ENCODE measurements around the gene HAUS7.

The HAUS7 gene

DNA sequence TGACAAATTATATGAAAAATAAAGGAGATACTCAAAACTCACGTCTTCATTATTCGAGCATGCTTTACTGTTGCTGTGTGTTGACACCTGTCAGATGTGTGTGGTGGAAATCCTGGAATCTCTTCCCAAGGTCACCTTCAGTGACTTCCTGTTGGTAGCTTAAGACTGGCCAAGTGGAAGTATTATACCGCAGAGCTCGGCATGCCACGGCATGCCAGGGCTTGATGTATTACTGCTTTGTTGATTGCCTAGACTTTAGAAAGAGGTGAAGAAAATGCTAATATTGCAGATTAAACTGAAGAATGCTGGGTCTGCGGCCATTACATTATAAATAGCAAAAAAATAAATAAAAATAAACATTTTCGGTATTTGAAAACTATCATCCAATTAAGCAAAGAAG is 29.1 kb downstream of the HAUS7 start:
- DNase-seq (ENCODE audit: low read depth in 1 of 2, low spot score in 1 of 2), result no peak

DNA sequence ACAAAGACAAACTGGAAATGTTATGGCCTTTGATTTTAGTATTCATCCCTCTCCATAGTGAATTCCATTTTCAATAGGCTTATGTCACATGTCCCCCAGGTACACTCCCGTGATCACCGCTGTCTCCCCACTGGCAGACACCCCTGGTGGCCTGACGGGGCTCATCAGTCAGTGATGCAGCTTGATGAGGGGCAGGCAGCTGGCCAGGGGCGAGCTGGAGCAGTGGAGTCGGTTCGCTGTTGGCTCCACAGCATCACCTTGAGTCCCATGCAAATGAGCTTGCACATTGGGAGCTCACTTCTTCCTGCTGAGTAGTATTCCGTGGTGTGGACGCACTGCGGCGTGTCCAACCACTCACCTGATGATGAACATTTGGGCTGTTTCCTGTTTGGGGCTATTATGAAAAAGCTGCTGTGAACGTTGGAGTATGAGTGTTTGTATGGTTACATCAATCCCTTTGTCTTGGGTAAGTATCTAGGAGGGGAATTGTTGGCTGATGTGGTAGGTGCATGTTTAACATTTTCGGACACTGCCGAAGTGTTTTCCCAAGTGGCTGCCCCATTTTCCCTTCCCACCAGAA is 29.7 kb downstream of the HAUS7 start:
- DNase-seq (ENCODE audit: low read depth in 1 of 2, low spot score in 1 of 2), result no peak

DNA sequence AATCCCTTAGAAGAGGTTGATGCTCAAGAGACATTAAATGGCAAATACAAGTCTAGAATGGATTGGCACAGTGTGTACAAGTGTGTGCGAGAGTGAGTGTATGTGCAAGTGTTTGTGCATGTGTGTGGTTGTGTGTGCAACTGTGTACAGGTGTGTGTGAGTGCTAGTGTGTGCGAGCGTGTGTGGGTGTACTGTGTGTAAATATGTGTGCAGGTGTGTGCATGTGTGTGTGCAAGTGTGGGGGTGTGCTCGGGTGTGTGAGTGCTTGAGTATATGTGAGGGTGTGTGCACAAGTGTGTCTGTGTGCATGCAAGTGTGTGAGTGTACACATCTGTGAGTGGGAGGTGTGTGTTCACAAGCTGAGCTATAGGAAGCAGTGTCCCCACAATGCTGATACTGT is 30.4 kb downstream of the HAUS7 start:
- no peak for DNase-seq (ENCODE audit: low read depth in 1 of 2, low spot score in 1 of 2)

DNA sequence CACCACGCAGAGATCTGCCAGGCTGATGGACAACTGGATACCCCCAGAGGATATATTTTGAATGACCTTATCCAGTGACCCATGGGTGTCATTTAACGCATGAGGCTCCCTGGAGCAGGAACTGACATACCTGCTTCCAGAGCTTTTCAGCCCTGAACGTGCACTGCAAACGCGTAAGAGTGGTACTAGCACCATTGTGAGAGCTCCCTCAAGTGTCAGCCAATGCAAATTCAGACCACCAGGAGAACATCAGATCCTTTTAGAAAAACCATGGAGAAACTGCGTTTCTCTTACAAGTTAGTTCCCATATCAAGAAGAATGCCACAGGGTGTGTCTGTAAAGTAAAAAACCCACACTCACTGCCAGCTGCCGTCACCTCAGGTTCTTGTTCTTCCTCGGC is 31.8 kb downstream of the HAUS7 start:
- no peak for DNase-seq (ENCODE audit: low read depth in 1 of 2, low spot score in 1 of 2)

DNA sequence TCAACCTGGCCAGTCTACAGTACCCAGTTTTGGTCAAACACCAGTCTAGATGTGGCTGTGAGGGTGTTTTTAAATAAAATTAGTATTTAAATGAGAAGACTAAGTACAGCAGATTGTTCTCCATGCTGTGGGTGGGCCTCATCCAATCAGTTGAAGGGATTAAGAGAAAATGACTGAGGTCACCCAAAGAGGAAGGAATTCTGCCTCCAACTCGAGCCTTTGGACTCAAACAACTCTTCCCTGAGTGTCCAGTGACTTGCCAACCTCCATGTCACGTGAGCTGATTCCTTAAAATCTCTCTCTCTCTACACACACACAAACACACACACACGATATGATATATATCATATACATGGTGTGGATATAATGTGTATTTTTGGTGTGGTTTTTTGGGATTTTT is 34.5 kb downstream of the HAUS7 start:
- no peak for DNase-seq (ENCODE audit: low read depth in 1 of 2, low spot score in 1 of 2)

DNA sequence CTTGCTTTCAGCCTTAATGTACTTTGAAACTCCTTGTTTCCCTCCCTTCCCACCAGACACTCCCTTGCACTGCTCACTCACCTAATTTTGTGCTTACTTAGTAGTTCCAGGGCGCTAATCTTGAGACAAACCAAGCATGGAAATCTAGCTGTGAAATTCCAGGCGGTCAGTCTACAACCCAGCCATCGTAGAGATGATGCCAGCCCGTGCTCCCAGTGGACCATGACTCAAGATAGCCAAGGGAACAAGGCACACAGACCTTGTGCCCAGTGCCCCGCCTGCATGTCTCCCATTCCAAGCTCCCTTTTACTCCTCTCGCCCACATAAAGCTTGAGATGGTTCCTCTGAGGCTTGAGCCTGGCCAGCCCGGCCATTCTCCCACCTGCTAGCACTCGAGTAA is 35.6 kb downstream of the HAUS7 start:
- DNase-seq (ENCODE audit: low read depth in 1 of 2, low spot score in 1 of 2), result no peak

DNA sequence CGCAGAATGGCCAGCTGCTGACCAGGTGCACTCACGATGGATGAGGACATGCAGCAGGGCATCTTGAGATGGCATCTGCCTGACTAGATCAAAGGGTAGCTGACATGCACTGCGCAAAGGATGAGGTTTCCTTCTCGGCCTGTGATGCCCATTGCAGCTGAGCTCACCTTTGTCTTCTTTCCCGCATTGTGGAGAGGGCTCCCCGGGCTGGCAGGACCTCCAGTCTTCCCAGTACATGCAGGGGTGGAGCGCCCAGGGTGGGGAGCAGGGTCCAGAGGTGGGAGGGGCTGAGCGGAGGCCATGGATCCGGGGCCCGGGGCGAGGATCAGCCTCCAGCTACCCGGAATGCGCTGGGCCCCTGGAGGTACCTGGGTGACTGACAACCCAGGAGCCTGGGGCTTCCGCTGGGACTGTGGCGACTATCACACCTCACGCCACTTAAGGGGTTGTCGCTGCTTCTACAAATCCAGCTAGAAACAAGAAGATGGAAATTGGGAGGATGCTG is 36.5 kb downstream of the HAUS7 start:
- DNase-seq (ENCODE audit: low read depth in 1 of 2, low spot score in 1 of 2), result no peak

DNA sequence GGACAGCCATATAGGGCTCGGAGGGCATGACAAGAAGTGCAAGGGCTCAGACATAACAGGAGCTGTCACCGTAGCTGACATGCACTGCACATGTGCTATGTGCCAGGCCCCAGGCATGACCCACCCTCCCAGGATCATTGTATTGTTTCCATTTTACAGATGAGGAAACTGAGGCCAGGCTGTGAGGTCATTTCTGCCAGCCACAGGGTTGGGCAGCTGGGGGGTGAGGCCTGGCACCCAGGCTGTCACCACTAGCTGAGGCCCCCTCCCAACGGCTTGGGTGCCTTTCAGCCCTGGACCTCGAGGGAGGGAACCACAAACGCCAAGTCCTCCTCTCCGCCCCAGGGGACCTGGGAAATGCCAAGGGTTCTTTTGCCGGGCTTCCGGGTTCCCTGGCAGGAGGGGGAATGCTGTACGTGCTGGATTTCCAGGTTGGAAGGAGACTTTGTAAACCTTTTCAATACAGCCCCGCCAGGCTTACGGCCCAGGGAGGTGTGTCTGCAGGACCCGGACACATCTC is 37.2 kb downstream of the HAUS7 start:
- no peak for DNase-seq (ENCODE audit: low read depth in 1 of 2, low spot score in 1 of 2)

DNA sequence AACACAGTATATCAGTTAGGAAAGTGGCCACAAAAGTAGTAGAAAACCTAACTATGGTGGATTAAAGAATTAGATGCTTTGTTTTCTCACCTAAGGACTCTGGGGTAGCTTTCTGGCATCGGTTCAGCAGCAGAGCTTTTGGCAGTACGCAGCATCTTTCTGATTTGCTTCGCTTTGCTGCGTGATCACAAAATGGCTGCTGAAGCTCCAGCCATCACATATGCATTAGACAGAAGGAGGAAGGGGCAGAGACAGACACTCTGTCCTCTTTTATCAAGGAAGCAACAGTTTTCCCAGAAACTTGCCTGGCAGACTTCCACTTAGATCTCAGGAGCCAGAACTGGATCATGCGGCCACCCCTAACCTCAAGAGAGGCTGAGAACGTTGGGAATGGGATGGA is 39.6 kb downstream of the HAUS7 start:
- no peak for DNase-seq (ENCODE audit: low read depth in 1 of 2, low spot score in 1 of 2)

DNA sequence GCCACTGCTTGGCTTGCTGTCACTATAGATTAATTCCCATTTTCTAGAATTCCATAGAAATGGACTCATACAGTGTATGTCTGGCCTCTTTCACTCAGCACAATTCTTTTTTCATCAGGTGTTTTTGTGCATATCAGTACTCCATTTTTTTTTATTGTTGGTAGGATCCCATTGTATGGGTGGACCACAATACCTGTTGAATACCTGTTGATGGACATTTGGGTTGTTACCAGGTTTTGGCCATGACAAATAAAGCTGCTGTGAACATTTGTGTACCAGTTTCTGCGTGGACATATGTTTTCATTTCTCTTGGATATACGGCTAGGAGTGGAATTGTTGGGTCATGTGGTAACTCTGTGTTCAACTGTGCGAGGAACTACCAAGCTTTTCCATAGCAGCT is 44.2 kb downstream of the HAUS7 start:
- no peak for DNase-seq (ENCODE audit: low read depth in 1 of 2, low spot score in 1 of 2)

DNA sequence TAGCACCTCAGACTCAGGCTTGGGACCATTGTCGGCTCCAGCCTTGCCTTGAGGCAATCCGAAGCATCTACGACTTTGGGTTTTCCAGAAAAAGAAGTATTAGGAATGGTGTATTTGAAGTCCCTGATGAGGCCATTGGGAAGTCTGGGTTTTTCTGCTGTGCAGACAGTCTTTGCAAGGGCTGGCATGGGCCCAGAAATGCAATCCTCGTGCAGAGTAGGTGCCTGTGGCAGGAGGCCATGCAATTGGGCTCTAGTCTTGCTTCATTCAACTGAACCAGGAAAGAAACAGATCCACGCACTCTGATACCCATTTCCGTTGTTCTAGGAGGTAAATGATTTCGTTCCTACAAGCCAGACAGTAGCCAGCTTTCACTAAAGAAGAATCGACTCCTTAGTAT is 46.7 kb downstream of the HAUS7 start:
- DNase-seq (ENCODE audit: low read depth in 1 of 2, low spot score in 1 of 2), result no peak

DNA sequence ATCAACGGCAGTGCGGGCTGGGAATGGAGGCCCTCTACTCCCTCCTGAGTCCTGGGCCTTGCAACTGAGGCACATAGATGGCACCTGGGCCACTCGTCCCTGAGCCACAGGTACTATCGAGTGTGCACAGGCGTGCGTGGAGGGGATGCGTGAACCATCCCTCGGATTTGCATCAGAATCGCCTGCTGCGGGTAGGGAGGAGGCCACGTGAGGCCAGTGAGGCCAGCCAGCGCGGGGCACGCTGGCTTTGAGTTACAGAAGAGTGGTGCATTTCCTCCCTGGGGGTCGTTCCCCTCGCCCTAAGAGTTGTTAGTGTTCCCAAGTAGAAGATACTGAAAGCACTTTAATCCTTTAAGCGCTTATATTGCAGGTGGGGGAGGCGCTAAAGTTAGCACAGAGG is 48.5 kb downstream of the HAUS7 start:
- no peak for DNase-seq (ENCODE audit: low read depth in 1 of 2, low spot score in 1 of 2)

DNA sequence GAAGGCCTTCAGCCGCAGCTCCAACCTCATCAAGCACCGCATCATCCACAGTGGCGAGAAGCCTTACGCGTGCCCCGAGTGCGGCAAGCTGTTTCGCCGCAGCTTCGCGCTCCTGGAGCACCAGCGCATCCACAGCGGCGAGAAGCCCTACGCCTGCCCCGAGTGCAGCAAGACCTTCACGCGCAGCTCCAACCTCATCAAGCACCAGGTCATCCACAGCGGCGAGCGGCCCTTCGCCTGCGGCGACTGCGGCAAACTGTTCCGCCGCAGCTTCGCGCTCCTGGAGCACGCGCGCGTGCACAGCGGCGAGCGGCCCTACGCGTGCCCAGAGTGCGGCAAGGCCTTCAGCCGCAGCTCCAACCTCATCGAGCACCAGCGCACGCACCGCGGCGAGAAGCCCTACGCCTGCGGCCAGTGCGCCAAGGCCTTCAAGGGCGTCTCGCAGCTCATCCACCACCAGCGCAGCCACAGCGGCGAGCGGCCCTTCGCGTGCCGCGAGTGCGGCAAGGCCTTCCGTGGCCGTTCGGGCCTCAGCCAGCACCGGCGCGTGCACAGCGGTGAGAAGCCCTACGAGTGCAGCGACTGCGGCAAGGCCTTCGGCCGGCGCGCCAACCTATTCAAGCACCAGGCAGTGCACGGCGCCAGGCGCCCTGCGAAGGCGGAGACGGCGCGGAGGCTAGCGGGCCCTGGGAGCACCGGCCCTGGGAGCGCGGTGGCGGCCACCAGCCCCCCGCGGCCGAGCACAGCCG is 49.4 kb downstream of the HAUS7 start:
- no peak for DNase-seq (ENCODE audit: low read depth in 1 of 2, low spot score in 1 of 2)

DNA sequence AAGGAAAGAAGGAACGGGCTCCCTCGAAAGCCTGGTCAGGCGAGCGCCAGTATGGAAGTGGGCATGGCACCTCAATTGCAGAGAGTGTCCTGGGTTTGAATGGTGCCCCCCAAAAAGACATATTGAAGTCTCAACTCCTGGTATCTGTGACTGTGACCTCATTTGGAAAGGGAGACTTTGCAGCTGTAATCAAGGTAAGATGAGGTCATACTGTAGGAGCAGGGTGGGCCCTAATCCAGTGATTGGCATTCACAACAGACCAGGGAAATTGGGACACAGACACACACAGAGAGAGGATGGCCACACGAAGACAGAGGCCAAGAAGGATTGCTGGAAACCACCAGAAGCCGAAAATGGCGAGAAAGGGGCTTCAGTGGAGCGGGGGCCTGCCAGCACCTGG is 52.7 kb downstream of the HAUS7 start:
- no peak for DNase-seq (ENCODE audit: low read depth in 1 of 2, low spot score in 1 of 2)

DNA sequence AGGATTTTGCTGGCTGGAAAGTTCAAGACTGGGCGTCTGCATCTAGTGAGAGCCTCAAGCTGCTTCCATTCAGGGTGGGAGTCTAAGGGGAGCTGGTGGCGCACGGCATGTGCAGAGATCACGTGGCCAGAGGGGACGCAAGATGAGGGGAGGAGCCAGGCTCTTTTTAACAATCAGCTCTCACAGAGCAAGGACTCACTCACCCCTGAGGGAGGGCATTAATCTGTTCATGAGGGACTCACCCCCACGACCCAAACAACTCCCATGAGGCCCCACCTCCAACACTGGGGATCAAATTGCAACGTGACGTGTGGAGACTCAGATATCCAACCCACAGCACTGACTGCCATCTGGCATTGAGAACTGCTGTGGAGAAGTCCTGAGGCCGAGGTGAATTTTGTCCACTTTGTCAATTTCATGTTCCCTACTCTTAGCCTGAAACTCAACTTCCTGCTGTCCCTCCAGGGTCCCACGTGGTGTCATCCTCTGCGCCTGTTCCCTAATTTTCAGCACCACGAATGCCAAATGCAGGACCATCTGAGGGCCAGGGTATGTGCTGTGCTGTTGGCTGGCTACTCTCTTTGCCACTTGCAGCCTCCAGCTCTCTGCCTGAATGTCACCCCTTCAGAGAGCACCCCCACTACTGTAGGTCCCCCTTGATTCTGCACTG is 53.5 kb downstream of the HAUS7 start:
- no peak for DNase-seq (ENCODE audit: low read depth in 1 of 2, low spot score in 1 of 2)

DNA sequence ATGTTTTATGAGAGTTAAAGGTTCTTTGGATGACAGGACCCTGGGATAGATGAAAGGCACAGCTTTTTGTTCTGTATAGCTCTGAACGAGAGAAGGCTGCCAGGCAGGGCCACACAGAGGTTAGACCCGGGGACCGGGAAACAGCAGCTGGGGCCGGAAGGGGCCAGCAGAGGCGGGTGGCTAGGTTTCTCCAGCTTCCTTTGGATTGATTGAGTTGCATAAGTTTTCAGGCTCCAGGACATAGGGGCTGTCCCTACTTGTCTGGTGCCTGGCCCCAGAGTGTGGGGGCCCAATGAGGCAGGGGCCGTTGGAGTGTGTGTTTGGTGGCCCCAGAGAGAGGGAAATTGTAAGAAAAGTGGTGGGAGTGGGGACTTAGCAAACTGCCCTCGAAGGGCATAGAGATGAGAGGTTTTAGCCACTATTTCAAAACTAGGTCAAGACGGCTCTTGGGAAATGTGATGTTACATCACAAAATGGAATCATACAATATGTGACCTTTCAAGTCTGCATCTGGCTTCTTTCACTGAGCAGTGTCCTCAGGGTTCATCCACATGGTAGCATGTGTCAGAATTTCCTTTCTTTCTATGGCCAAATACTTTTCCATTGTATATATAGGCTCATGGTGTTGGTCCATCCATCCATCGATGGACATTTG is 55.4 kb downstream of the HAUS7 start:
- DNase-seq (ENCODE audit: low read depth in 1 of 2, low spot score in 1 of 2), result no peak

DNA sequence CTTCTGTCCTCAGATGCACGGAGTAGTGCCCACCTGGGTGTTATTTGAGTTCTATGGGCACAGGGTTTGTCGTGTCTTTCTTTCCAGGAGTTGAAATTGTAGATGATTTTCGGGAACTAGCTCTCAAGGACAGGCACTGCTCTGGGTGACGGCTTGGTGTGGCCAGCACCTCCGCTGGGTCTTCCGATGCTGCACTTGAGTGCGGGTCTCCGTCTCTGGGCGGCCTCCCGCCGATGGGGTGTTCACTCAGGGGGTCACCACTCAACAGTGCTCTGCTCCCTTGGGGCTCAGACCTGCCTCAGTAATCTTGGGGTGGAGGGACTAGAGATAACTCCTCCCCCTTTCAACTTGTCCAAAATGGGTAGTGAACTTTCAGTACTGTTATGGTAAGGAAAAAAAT is 56.6 kb downstream of the HAUS7 start:
- DNase-seq (ENCODE audit: low read depth in 1 of 2, low spot score in 1 of 2), result no peak

DNA sequence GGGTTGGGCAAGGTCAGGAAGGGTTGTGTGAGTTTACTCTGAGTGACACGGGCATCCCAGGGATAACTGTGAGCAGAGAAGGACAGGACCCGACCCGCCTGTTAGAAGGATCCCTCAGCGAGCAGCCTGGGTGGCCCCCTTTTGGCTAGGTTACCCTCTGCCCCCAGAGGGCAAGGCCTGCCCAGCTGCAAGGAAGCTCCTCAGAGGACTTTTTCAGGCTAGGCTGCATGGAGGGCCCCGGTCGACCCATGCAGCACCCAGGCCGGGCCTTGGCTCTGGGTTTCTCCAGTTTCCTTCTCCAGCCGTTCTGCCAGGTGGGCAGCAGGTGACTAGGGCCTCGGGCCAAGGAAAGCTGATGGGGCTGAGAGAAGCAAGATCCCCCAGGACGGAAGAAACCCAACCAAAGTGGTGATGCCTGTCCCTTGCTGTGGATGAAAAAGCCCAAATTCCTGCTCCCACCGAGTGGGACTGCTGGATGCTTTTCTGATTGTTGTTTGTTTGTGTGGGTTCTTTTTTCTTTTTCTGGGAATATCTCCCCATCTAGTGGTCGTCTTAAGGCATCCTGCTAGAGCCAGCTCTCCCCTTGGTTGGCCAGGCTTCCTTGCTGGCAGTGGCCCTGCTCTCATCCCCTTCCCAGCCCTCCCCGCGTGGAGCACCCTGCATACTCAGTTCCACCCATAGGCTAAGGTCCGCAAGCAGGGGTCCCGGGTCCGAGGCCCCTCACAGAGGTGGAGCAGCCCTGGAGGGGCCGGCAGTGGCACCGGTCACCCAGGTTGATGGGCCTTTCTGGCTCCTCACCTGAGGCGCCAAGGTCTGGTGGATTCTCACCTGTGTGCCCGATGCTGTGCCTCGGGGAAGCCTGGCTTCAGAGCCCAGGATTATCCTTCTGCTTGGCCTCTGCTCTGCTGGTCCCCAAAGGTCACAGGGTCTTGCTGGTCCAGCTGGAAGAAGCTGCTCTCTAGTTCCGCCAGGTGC is 57.3 kb downstream of the HAUS7 start:
- no peak for DNase-seq (ENCODE audit: low read depth in 1 of 2, low spot score in 1 of 2)

DNA sequence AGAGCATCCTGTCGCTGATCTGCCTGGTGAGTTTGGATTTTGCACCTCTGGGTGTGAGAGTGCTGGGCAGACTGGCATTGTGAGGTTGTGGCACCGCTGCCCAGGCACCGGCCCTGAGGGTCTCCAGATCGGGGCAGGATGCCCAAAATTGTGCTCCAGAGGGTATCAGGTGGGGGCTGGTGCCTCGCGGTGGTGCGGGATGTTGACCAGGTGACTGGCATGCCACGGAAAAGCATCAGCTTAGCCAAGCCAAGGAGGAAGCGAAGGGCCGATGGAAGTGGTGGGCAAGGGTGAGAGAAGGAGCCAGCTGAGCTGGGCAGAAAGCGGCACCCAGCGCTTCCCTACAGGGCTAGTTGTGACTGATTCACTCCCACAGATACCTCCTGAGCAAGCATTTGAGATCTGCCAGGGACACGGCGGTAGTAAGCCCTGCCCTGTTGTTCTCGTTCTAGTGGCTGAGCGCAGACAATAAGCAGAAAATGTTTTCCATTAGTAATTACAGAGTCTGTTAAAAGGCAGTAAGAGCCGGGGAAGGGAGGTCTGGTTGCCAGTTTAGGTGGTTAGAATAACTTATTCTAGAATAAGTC is 58.3 kb downstream of the HAUS7 start:
- DNase-seq (ENCODE audit: low read depth in 1 of 2, low spot score in 1 of 2), result no peak
